Measurements from ENCODE around the gene RAB30. TPM values are rescaled to one million over a fixed set of nuclear protein-coding genes. Genes with fewer than 3 reads are reported as not detected.
A peak's percentile ranks its signal among the peaks of the same experiment; 100 is the strongest.

The RAB30 gene
- total RNA-seq (ENCODE audit: low replicate concordance), result 11.7 and 25.9 TPM in 2 replicates

DNA sequence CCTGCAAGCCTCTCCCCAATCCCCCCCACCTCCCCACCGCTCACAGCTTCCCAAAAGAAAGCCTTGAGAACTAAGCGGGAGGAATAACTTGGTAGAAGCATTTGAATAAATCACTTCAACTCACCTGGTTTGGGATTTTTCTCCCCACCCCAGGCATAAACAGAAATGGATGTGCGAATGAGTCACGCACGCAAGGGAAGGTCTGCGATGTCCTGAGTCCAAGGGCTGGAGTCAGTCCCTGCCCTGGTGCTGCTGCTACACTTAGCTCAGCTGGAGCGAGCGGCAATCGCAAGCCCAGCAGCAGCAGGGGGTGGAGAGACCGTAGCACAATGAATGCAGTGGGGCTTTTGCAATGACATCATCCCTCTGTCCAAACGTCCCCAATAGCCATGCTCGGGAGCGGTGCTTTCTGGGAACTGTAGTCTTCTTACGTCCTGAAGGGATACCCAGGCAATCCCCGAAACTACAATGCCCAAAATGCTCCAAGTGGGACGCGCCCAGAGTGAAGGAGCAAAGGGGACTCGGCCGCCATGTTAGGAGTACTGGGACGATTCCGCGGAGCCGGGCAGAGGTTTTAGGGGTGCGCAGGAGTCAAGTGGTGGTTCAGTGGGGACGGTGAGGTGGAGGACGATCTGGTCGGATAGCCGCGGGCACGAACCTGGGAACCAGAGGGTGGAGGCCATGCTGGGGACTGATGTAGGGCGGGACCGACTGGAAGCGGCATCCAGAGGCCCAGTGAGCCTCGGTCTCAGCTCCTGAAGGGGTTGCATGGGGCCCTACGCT lies at the start of gene RAB30:
TSS of gene RAB30 (minus strand) at position 331 of the 783 bp plus-strand sequence. CDS start 74,581 bp downstream, outside the sequence.
- DNase-seq (ENCODE audit: low read depth), result peak; percentile 100
- H3K4me3 ChIP-seq (ENCODE audit: low read depth, low read length), result peak within 1 kb of the TSS; percentile 87
- no peak for TF ChIP-seq CTCF (IDR thresholded peaks at IDR 0.05; ENCODE audit: insufficient read depth, low read length)

DNA sequence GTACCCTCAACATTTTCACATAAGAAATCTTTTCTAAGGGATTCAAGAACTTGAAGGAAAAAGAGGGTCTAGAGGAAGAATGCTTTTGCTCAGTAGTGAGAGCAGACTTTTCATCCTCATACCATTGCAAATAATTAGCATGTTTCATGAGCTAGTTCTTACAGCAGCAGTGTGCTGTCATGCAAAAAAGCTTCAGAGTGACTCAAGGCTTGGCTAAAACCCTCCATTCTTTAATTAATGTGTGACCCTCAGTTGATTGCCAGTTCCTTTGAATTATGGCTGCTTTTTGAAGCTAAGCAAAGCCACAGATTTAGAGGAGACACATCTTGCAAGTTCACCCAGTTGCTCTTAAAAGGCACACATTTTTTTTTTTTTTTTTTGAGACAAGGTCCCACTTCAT lies 48.6 kb upstream of the RAB30 start:
- DNase-seq (ENCODE audit: low read depth), result no peak
- TF ChIP-seq CTCF (IDR thresholded peaks at IDR 0.05; ENCODE audit: insufficient read depth, low read length), result no peak

GRCh38 chr11:83119216-83119615 lies 47.5 kb upstream of the RAB30 start:
- DNase-seq (ENCODE audit: low read depth), result no peak
- H3K4me3 ChIP-seq (ENCODE audit: low read depth, low read length), result no peak overlapping the region

More for the DNA sequence above, 48.6 kb upstream of the RAB30 start:
- no peak overlapping the region for H3K4me3 ChIP-seq (ENCODE audit: low read depth, low read length)

DNA sequence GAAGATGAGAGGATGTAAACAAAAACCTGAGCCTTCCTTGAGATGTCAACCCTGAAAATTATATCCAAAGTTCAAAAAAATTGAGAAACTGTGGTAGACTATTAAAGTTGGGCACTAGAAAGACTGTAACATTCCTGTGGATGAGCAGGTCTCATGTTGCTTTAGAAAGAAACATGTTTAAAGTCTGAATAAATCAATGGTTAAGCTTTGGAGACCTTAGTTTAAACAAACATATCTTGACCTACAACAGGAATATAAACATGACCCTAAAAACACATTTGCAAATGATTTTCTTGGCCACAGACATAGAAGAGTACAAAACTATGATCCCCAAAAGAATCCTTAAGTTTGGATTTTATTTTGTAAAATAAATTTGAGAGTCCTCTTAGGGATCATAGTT lies 47.1 kb upstream of the RAB30 start:
- no peak overlapping the region for H3K4me3 ChIP-seq (ENCODE audit: low read depth, low read length)
- DNase-seq (ENCODE audit: low read depth), result no peak
- TF ChIP-seq CTCF (IDR thresholded peaks at IDR 0.05; ENCODE audit: insufficient read depth, low read length), result no peak

More at GRCh38 chr11:83119216-83119615, 47.5 kb upstream of the RAB30 start:
- no peak for TF ChIP-seq CTCF (IDR thresholded peaks at IDR 0.05; ENCODE audit: insufficient read depth, low read length)

- no peak overlapping the region for H3K4me3 ChIP-seq (ENCODE audit: low read depth, low read length)
Observed at GRCh38 chr11:83116015-83116641, 44.4 kb upstream of the RAB30 start.

DNA sequence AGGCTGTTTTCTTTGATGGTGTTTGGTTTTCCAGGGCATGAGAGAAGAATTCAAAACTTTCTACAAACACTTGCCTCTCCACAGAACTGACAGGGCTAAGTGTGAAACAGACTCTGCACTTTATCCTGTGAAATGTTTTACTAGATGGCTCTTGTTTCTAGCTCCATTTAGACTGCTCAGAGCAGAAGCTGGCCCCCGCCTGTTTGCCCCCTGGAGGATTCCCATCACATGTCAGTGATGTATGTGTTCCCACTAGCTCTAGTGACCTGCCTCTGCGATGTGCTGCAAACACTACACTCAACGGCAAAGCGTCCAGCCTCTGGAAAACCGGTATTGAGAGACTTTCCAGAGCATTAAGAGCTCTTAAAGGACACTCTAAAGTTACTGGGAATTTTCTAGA lies 43.9 kb upstream of the RAB30 start:
- no peak for DNase-seq (ENCODE audit: low read depth)
- no peak overlapping the region for H3K4me3 ChIP-seq (ENCODE audit: low read depth, low read length)
- no peak for TF ChIP-seq CTCF (IDR thresholded peaks at IDR 0.05; ENCODE audit: insufficient read depth, low read length)

More at GRCh38 chr11:83116015-83116641, 44.4 kb upstream of the RAB30 start:
- no peak for TF ChIP-seq CTCF (IDR thresholded peaks at IDR 0.05; ENCODE audit: insufficient read depth, low read length)
- DNase-seq (ENCODE audit: low read depth), result no peak
